IMR-90 (cell line): ENCODE data around the gene KLF17.

Experiments used
- BHLHE40 ChIP-seq: fragments of 150-350 bp; IDR thresholded peaks from 2 replicates; pipeline ENCODE4 v1.6.1; 2016; ENCODE audit warnings: mild to moderate bottlenecking, low read depth, low read length
- CEBPB ChIP-seq: IDR thresholded peaks from 2 replicates; pipeline ENCODE4 v1.6.1; 2012; ENCODE audit warnings: low read depth, low read length, improper control_type of control experiment
- CTCF ChIP-seq: conservative IDR thresholded peaks from 2 replicates; pipeline ENCODE4 v1.5.1; 2012; ENCODE audit warnings: mild to moderate bottlenecking, low read depth, low read length, improper control_type of control experiment
- MAFK ChIP-seq: IDR thresholded peaks from 2 replicates; pipeline ENCODE4 v1.6.1; 2012; ENCODE audit warnings: low read depth, low read length, improper control_type of control experiment
- MAZ ChIP-seq: IDR thresholded peaks from 2 replicates; pipeline ENCODE4 v1.6.1; 2012; ENCODE audit warnings: low read depth, mild to moderate bottlenecking, low read length, improper control_type of control experiment, moderate library complexity, borderline replicate concordance
- POLR2A ChIP-seq: IDR thresholded peaks from 2 replicates; pipeline ENCODE4 v1.6.1; 2012; ENCODE audit warnings: mild to moderate bottlenecking, low read depth, low read length
- RAD21 ChIP-seq: IDR thresholded peaks from 2 replicates; pipeline ENCODE4 v1.6.1; 2012; ENCODE audit warnings: low read length, improper control_type of control experiment
- SMC3 ChIP-seq: fragments of 150-350 bp; IDR thresholded peaks from 2 replicates; pipeline ENCODE4 v1.6.1; 2016; ENCODE audit warnings: low read depth, mild to moderate bottlenecking, antibody characterized with exemption, low read length, moderate library complexity
- USF2 ChIP-seq: fragments of 150-350 bp; IDR thresholded peaks from 2 replicates; pipeline ENCODE4 v1.6.1; 2017; ENCODE audit warnings: mild to moderate bottlenecking, antibody characterized with exemption, low read length, low read depth
- TF ChIP-seq, protein P1 (sequence below): fragments of 150-350 bp; IDR thresholded peaks from 2 replicates; pipeline ENCODE4 v1.6.1; 2016; ENCODE audit warnings: low read depth, mild to moderate bottlenecking, low read length, moderate library complexity, borderline replicate concordance

GRCh38 chr1:44174630-44175029 lies 56.0 kb downstream of the KLF17 start:
- no peak for TF ChIP-seq RAD21
- no peak for TF ChIP-seq CTCF
- TF ChIP-seq MAFK, result no peak
- TF ChIP-seq, protein P1, sequence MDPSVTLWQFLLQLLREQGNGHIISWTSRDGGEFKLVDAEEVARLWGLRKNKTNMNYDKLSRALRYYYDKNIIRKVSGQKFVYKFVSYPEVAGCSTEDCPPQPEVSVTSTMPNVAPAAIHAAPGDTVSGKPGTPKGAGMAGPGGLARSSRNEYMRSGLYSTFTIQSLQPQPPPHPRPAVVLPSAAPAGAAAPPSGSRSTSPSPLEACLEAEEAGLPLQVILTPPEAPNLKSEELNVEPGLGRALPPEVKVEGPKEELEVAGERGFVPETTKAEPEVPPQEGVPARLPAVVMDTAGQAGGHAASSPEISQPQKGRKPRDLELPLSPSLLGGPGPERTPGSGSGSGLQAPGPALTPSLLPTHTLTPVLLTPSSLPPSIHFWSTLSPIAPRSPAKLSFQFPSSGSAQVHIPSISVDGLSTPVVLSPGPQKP, result no peak
- no peak for TF ChIP-seq SMC3
- TF ChIP-seq USF2, result no peak
- no peak for TF ChIP-seq MAZ
- no peak for TF ChIP-seq POLR2A
- no peak for TF ChIP-seq CEBPB
- TF ChIP-seq BHLHE40, result no peak
